ENCODE measurements around the gene INF2.

INF2 gene

GRCh38 chr14:104755621-104756020, 66.2 kb downstream of the INF2 start:
- DNase-seq, result no peak

- no peak for DNase-seq
These were observed 67.2 kb downstream of the INF2 start for GRCh38 chr14:104756477-104757237.

GRCh38 chr14:104757238-104757585, 67.8 kb downstream of the INF2 start:
- DNase-seq, result no peak

- DNase-seq, result no peak
These were observed 68.4 kb downstream of the INF2 start for GRCh38 chr14:104757681-104758392.

GRCh38 chr14:104758981-104759969, 69.9 kb downstream of the INF2 start:
- no peak for DNase-seq

GRCh38 chr14:104765517-104765916, 76.1 kb downstream of the INF2 start:
- no peak for DNase-seq

GRCh38 chr14:104766256-104766862, 76.9 kb downstream of the INF2 start:
- no peak for DNase-seq

- DNase-seq, result no peak
These were observed 77.6 kb downstream of the INF2 start for GRCh38 chr14:104766863-104767633.

GRCh38 chr14:104767634-104767918, 78.2 kb downstream of the INF2 start:
- no peak for DNase-seq

- DNase-seq, result peak; percentile 91
These were observed 79.3 kb downstream of the INF2 start for GRCh38 chr14:104768437-104769323.

- DNase-seq, result no peak
These were observed 80.1 kb downstream of the INF2 start for GRCh38 chr14:104769324-104770071.

GRCh38 chr14:104770072-104770579, 80.7 kb downstream of the INF2 start:
- no peak for DNase-seq

- no peak for DNase-seq
These were observed 81.4 kb downstream of the INF2 start for GRCh38 chr14:104770851-104771272.

- no peak for DNase-seq
These were observed 82.0 kb downstream of the INF2 start for GRCh38 chr14:104771374-104771773.

Data from CD4-positive, alpha-beta T cell treated with Interleukin-12 subunit alpha and Interleukin-12 subunit beta, for 1 hour (primary cell).